GM12878 (cell line): ENCODE results near the gene SSH2. TPM values are rescaled to one million over a fixed set of nuclear protein-coding genes. Genes with fewer than 3 reads are reported as not detected.

Experiments used
- BCLAF1 ChIP-seq: fragments of 450-650 bp; IDR thresholded peaks from 2 replicates; pipeline ENCODE4 v1.6.1; 2017; ENCODE audit warnings: antibody characterized with exemption, mild to moderate bottlenecking, moderate library complexity
- CREM ChIP-seq: IDR thresholded peaks from 2 replicates; pipeline ENCODE4 v1.6.1; 2014; ENCODE audit warnings: antibody characterized with exemption, low read depth
- CTCF ChIP-seq, 3 experiments: IDR thresholded peaks in 2 of 3; conservative IDR thresholded peaks in 1 of 3; 2 replicates each; pipeline ENCODE4 v1.5.1; 2011; ENCODE audit warnings: low read depth in 3 of 3, low read length in 3 of 3, mild to moderate bottlenecking in 3 of 3, control low read depth in 2 of 3, moderate library complexity in 2 of 3, inconsistent platforms in 1 of 3, mixed read lengths in 1 of 3; ENCODE audit not compliant: control insufficient read depth in 2 of 3, insufficient read depth in 1 of 3; ENCODE audit errors: extremely low read depth in 1 of 3
- ELK1 ChIP-seq: IDR thresholded peaks from 2 replicates; pipeline ENCODE4 v1.6.1; 2012; ENCODE audit warnings: low read depth, low read length, improper control_type of control experiment
- GATAD2B ChIP-seq: fragments of 450-650 bp; conservative IDR thresholded peaks from 2 replicates; pipeline ENCODE4 v1.6.1; 2017; ENCODE audit warnings: low read depth, mild to moderate bottlenecking, moderate library complexity
- HDGF ChIP-seq: fragments of 450-650 bp; IDR thresholded peaks from 2 replicates; pipeline ENCODE4 v1.6.1; 2016; ENCODE audit warnings: antibody characterized with exemption
- IRF4 ChIP-seq: IDR thresholded peaks from 2 replicates; pipeline ENCODE4 v1.6.1; 2011; ENCODE audit warnings: low read depth, low read length
- MEF2A ChIP-seq: IDR thresholded peaks from 2 replicates; pipeline ENCODE4 v1.6.1; 2011; ENCODE audit warnings: low read depth, mild to moderate bottlenecking, low read length, moderate library complexity; ENCODE audit not compliant: insufficient read depth
- MEF2B ChIP-seq: fragments of 450-650 bp; IDR thresholded peaks from 2 replicates; pipeline ENCODE4 v1.6.1; 2018; ENCODE audit warnings: mild to moderate bottlenecking, moderate library complexity; ENCODE audit not compliant: partially characterized antibody, poor library complexity, severe bottlenecking
- NFIC ChIP-seq: IDR thresholded peaks from 2 replicates; pipeline ENCODE4 v1.6.1; 2012; ENCODE audit warnings: low read depth, mild to moderate bottlenecking, inconsistent platforms, low read length, moderate library complexity
- SIX5 ChIP-seq: IDR thresholded peaks from 2 replicates; pipeline ENCODE4 v1.6.1; 2011; ENCODE audit warnings: mild to moderate bottlenecking, low read depth, low read length, moderate library complexity; ENCODE audit not compliant: severe bottlenecking
- SKIL ChIP-seq: fragments of 450-650 bp; IDR thresholded peaks from 2 replicates; pipeline ENCODE4 v1.6.1; 2017; ENCODE audit warnings: mild to moderate bottlenecking, low read depth, inconsistent platforms; ENCODE audit not compliant: poor library complexity, severe bottlenecking
- TCF3 ChIP-seq: IDR thresholded peaks from 2 replicates; pipeline ENCODE4 v1.6.1; 2012; ENCODE audit warnings: low read depth, mild to moderate bottlenecking, low read length, borderline replicate concordance; ENCODE audit not compliant: insufficient read depth
- WRNIP1 ChIP-seq: IDR thresholded peaks from 2 replicates; pipeline ENCODE4 v1.6.1; 2011; ENCODE audit warnings: low read depth, low read length, improper control_type of control experiment, borderline replicate concordance
- ZBTB4 ChIP-seq: fragments of 450-650 bp; formaldehyde crosslinking; IDR thresholded peaks from 2 replicates; pipeline ENCODE4 v1.4.0; 2022; ENCODE audit warnings: mild to moderate bottlenecking, moderate library complexity
- ZNF207 ChIP-seq: fragments of 450-650 bp; IDR thresholded peaks from 2 replicates; pipeline ENCODE4 v1.6.1; 2014; ENCODE audit warnings: antibody characterized with exemption, mild to moderate bottlenecking, borderline replicate concordance
- ZNF24 ChIP-seq: fragments of 450-650 bp; IDR thresholded peaks from 2 replicates; pipeline ENCODE4 v1.6.1; 2017; ENCODE audit warnings: antibody characterized with exemption, mild to moderate bottlenecking
- polyA plus RNA-seq, 11 experiments: library from polyadenylated mRNA; depleted of rRNA in 4 of 11; unstranded in 6 of 11; stranded (reverse) in 5 of 11; fragments of >200 nt; fragmentation: Nextera tagmentation in 4 of 11; fragmentation: Illumina TruSeq in 1 of 11; extraction: Ambion mirVana in 4 of 11; extraction: Trizol in 1 of 11; gene quantifications; 1 replicate in 1 of 11; 2 replicates in 10 of 11; pipeline versions ENCODE4 v1.2.1 to v1.2.3, GENCODE V29; 2011 to 2016; ENCODE audit warnings: inconsistent platforms in 2 of 11, missing spikeins in 2 of 11, low read depth in 1 of 11
- total RNA-seq, 4 experiments: library from RNA; depleted of rRNA in 3 of 4; stranded (reverse); fragments of >200 nt in 3 of 4; fragmentation: Illumina TruSeq in 1 of 4; extraction: Trizol in 1 of 4; gene quantifications; 2 replicates each; pipeline versions ENCODE4 v1.2.1 to v1.2.3, GENCODE V29; 2013 to 2021

SSH2 gene
- total and polyA plus RNA-seq, 10 of the 15 experiments (the other 5 are each of a cell fraction or from before 2014, with no cell fraction given) = 9.3 to 65.9 (median 34.0) TPM

GRCh38 chr17:29931231-29931932, 1.4 kb upstream of the SSH2 start (continued):
- TF ChIP-seq IRF4 (0 out of 2 replicates have a peak, but pooled peaks have one; percentile 31), SIX5 (no peak), BCLAF1 (no peak), HDGF (no peak), ZNF24 (peak; percentile 22; the same call in 1 of the 2 replicates), NFIC (no peak), CTCF (IDR thresholded peaks at IDR 0.05 in 2 of 3, conservative IDR thresholded peaks at IDR 0.05 in 1 of 3; ENCODE audit: control insufficient read depth in 2 of 3, extremely low read depth in 1 of 3, insufficient read depth in 1 of 3, low read depth in 3 of 3, low read length in 3 of 3) (peak; percentile 83 to 95 (median 94); a peak in 5 of 6 replicates), TCF3 (peak; percentile 45; the same call in 1 of the 2 replicates), GATAD2B (peak; percentile 58; the same call in 1 of the 2 replicates), WRNIP1 (no peak; the same call in 1 of the 2 replicates), ELK1 (no peak), MEF2A (0 out of 2 replicates have a peak, but pooled peaks have one; percentile 59), CREM (no peak), MEF2B (peak; percentile 98), SKIL (peak; percentile 69), ZNF207 (no peak; the same call in 1 of the 2 replicates), ZBTB4 (no peak)
